Activated CD4-positive, CD25-positive, alpha-beta regulatory T cell treated with anti-CD3 and anti-CD28 coated beads, Interleukin-2, amount 50 U/mL, for 24 hours (primary cell): ENCODE measurements around the gene MORN1.

ENCODE experiments used
- ATAC-seq, 2 donors: fragments of 150-1000 bp; cut with Tn5 transposase; one replicate each; pipeline ENCODE4 v1.10.0; 2021; ENCODE audit warnings: mild to moderate bottlenecking in 1 of 2, moderate library complexity in 1 of 2

Gene MORN1

DNA sequence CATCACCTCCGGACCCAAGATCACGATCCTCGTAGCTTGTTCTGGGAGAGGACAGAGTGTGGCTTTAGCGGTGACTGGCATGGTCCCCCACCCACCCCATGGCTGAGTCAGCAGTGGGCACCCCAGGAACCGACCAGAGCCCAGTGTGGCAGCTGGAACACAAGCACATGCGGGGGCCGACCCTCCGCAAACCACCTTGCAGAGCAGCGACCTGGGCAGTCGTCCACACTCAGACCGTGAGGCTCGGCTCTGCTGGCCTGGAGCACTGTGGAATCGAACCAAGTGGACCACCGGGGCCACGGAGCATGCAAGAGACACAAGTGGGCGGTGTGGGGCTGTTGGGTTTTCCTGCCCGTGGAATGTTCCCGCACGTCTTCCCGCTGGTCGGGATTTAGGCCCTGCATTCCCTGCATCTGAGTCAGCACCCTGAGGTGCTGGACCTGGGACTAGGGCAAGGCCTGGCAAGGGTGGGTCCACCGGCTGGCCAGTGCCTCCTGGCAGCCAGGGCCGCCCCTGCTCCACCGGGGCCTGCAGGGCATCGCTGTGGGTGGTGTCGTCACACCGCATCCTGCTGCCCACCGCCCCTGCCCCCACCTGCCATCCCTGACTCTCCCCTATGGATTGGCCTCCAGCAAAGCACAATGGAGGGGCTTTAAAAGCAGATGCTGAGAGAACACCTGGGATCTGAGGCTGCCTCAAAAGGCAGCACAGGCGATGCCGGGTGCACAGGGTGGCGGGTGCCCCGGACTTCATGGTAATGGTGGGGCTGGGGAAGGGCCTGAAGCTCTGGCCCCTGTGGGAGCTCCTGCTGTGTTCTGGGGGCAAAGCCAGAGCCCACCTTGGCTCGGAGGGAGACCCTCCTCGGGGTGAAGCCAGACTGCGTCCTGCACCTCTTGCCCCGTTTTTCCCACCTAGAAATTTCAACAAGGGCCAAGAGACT is 18.5 kb downstream of the MORN1 start:
- no peak for ATAC-seq

DNA sequence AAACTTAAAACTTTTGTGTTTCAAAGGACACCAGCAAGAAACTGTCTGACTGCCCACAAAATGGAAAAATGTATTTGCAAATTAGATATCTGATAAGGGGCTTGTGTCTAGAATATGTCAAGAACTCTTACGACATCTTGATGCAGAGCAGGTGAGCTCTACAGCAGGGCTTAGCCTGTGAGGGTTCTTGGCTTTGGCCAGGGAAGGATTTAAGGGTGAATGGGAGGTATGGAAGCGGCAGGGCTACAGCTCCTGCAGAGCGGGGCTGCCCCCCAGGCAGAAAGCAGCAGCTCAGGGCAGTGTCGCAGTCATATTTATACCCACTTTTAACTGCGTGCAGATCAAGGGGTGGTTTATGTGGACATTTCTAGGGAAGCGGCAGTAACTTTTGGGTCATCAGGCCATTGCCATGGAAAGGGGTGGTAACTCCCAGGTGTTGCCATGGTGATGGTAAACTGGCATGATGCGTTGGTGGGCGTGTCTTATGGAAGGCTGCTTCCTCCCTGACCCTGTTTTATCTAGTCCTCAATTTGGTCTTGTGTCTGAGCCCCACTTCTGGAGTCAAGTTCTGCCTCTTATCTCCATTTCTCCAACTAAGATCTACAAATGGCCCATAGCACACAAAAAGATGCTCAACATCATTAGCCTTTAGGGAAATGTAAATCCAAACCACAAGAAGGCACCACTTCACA is 23.2 kb downstream of the MORN1 start:
- ATAC-seq: no peak

DNA sequence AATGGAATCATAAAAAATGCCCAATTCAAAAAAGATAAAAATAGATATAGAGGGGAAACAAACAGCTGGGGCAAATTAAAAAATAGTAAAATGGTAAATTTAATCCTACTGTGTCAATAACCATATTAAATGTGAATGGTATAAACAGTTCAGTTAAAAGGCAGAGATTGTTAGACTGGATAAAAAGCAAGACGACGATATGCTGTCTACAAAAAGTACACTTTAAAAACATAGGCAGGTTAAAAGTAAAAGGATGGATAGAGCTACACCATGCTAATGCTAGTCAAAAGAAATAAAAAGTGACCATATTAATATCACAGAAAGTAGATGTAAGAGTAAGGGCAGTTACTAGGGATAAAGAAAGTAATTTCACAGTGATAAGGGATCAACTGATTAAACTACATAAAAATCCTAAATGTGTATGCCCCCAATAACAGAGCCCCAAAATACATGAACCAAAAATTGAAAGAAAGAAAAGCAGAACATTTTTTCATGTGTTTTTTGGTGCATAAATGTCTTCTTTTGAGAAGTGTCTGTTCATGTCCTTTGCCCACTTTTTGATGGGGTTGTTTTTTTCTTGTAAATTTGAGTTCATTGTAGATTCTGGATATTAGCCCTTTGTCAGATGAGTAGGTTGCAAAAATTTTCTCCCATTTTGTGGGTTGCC is 27.4 kb downstream of the MORN1 start:
- no peak for ATAC-seq

DNA sequence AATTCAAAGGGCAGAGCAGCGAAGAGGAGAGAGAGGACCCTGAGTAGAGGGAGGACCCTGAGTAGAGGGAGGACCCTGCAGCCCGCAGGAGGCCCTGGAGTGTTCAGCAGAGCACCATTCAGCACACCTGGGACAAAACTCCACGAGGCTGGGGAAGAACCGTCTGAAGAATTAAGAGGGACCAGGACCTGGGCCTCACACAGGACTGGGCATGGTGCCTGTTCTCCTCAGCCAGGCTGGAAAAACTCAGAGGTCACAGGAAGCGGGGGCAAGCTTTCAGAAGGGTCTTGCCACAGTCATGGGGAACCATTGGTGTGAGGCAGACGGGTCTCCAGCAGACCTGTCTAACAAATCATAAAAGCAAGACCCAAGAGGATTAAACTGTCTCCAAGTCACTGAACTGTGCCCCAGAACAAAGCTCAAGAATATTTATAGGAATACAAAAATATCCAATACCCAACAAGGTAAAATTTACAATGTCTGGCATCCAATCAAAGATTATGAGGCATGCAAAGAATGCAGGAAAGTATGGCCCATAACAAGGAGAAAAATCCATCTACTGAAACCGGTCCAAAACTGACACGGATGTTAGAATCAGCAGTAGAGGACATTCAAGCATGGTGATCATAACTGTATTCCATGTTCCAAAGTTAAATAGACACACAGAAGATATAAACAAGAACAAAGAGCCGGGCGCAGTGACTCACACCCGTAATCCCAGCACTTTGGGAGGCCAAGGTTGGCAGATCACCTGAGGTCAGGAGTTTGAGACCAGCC is 30.6 kb downstream of the MORN1 start:
- ATAC-seq: no peak

DNA sequence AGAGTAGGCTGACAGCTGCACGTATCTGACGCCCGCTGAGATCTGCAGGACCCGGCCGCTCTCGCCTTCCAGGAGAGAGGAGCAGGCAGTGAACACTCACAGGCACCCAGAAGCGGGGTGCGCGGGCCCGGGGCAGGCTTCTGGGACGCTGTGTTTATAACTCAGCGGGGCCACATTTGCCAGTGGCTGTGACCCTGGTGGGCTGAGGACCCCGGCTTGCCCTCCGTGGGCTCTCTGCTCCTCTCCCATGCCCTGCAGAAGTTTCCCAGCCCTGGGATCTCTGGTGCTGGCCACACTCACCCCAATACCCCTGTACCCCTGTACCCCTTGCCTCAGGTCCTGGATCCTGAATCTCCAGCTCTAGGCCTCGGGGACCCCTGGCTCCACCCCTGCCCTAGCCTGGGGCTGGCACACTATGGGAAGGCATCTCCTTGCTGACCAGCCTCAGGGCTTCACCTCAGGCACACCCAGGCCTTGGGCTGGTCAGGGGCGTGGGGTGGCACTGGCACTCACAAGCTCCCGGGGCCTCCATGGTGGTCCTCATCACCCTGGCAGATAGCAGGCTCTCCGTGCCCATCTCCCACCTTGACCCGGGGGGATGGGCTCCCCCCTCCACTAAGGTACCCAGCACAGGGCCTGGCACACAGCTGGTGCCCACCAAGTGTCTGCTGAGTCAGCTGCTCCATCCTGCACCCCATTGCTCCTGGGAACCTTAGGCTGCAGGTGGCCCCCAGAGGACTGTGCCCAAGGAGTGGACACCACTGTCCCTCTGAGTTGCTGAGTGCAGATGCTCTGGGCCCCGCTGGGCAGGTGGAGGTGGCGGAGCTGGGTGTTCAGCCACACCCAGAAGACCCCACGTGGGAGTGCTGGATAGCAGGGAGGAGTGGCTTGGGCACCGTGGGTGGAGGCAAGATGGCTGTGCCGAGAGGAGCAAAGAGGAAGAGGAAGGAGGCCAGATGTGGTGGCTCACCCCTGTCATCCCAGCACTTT is 32.4 kb downstream of the MORN1 start:
- no peak for ATAC-seq

DNA sequence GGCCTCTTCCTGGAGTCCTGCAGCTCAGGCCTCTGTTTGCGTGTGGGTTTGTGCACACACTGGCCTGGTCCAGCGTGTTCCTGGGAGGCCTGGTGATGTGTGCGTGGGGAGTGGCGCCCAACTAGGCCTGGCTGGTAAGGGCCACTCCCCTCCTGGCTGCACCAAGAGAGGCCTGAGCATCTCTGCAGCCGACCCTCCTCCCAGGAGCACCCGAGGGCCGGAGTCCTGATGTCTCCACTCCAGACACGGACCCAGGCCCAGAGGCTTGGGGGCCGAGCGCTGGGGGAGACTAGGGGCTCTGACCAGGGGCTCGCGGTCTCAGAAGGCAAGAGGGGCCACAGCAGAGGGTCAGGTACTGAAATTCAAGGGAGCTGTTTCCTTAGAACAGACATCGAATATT is 33.3 kb downstream of the MORN1 start:
- ATAC-seq: no peak

DNA sequence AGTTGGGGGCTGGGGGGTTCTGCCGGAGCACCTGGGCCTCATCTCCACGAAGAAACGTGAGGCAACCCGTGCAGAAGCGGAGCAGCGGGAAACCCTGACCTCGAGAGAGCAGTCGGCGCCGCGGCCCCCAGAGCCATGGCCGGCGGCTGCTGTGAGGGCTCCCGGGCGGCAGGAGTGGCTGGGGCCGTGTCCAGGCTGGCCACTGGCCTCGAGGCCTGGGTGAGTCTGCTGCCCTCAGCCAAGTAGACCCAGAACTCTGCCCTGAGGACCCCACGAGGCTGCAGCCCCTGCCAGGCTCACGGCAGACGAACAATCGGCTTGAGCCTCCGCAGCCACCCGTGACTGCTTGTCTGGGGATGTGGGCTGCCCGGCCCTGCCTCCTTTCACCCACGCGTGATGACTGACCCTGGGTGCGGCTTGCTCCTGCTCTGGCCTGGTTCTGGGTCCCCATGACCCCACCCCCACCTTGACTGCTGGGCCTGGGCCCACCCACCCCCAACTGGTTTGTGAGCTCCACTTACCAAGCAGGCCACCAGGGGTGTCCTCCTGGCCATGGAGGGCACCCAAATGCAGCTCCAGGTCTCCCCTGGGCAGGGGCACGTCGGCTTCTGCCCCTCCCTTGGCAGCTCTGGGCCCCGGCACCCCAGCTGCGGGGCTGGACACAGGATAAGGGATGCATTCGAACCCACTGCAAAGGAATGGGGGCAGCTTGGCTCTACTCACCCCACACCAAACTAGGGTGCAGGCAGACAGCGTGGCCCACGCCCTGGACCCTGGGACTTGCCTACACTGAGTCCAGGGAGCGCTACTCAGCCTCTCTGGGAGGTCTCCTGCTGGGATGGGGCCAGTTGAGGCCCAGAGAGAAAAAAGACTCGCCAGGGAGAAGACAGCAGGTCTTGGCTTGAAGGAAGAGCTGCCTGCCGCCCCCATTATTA is 34.2 kb downstream of the MORN1 start:
- no peak for ATAC-seq

DNA sequence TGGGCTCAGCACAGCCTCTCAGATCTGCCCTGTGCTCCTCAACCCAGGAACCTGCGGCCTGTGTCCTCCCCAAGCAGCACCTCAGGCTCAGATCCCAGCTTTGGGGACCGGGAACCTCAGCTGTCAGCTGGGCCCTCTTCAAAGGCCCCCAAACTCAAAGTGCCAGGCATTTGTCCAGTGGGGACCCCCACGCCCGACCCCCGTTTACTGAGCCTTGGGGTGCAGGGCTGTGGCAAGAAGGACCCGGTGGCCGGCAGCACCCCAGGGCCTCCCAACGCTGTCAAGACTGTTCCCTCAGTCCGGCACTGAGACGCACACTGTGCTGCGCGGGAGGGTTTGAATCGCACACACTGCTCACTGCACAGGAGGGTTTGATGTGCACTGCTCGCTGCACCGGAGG is 35.0 kb downstream of the MORN1 start:
- no peak for ATAC-seq

DNA sequence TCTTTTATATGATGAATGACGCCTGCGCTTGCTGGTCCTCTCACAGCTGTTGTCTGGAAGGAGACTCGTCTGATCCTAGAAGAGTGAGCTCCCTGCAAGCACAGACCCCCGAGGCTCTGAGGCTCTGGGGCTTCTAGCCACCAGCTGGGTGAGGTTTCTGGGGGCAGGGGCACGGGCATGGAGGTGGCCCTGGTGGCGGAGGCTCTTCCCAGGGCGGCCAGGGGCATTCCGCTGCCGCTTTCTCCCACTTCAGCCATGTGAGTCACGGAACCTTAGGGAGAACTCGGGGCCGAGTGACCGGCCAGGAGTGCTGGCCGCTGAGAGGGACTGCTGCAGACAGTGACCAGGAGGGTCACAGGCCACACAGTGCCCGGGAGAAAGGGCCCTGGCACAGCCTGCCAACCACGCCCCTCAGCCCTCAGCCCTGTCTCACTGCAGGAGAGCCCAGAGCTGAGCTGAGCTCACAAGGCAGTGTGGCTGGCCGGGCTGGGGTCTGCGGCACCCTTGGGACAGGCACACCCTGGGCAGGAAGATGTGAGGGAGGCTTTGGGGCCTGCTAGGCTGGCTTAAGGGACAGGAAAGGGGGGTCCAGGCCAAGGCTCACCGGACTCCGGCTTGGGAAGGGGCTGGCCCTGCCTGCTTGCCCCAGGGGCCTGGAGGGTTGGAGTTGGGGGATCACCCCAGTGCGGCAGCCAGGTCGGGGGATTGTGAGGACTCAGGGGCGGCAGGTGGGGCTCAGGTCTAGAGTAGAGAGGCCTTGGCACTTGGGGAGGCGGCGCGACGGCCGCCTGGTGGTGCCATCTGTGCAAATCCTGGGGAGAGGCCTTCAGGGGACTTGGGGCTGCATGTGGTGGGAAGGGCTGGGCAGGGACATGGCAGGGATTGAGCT is 35.7 kb downstream of the MORN1 start:
- no peak for ATAC-seq

DNA sequence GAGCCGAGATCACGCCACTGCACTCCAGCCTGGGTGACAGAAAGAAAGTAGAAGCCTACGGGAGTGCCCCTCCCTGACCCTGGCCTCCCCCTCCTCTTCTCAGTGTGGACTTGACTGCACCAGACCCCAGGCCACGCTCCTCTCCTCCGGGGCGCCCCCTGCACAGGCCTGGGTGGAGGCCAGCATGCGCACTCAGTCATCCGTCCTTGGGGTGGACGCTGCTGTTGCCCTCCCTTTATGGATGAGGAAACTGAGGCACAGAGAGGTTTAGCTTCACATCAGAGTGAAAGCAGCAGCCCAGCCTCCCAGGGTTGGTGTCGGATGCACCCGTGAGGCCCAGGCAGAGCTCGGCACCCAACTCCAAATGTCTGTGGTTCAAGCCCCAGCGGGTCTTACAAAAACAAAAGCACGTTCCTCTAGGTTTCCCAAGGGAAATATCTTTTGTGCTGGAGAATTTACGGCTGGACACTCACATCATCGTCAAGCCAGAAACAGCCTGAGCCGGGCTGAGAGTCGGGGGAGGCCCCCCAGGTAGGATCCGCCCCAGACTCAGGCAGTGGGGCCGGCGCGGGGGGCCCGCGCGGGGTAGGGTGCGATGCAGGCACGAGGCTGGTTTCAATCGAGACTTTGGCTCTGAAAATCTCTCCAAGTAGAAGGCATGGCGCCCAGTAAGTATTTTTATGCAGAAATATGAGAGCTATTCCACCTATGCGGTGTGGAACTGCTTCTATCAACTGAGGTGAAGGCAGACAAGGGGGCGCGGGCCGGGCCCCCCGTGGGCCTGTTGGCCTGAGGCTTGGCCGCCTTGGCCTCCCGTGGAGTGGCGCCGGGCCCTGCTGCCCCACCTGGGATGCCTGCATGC is 36.6 kb downstream of the MORN1 start:
- ATAC-seq: no peak

DNA sequence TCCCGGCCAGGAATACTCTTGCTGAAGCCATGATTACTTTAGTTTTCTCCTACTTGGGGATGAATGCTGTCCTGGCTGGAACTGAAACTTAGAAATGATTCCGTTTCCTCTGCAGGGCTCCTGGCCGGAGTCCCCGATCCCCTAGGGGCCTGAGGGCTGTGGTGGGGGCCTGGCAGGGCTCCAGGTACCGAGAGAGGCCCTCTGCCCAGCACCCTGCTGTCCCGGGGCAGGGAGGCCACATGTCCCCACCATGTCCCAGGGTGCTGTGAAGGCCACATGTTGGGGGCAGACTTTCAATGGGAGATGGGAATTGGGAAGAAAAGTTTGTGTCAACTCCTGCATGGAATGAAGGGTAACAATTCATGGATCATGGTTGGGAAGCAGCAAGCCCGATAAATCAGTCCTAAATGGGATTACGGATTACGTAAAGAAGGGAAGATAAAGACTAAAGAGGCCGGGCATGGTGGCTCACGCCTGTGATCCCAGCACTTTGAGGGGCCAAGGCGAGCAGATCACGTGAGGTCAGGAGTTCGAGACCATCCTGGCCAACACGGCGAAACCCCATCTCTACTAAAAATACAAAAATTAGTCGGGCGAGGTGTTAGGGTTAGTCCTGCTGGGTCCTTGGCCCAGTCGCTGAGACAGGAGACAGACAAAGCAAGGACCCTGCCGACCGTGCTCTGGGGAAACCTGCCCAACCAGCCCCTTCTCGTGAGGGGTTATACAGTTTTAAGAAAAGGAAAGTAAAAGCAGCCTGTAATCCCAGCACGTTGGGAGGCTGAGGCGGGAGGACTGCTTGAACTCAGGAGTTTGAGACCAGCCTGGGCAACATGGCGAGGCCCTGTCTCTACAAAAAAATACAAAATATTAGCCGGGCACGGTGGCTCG is 37.6 kb downstream of the MORN1 start:
- no peak for ATAC-seq

DNA sequence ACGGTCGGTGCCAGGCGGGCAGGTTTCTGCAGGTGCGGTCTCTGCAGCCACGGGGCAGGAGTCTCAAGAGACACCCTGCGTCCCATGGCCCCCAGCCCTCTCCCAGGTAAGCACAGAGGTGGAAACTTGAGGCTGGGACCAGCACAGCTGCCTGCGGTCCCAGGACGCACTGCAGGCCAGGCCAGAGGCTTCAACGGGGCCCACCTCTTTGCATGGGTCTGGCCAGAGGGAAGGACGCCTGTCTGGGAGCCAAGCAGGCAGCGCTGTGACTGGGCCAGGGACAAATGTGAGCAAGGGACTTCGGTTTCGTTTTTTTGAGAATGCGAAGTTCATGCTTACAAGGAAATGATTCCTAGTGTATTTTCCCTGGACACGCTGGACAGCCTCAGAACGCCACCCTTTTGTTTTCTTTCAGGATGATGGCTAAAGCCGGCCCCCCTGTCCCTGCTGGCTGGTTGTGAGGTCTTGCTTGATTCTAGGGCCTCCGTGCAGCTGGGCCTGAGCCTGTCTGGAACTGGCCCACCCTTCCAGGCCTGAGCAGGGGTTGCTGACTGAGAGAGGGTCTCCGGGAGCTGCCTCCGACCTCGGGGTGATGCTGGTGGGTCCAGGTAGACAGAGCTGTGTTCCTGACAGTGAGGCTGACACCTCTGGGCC is 38.3 kb downstream of the MORN1 start:
- ATAC-seq: no peak

DNA sequence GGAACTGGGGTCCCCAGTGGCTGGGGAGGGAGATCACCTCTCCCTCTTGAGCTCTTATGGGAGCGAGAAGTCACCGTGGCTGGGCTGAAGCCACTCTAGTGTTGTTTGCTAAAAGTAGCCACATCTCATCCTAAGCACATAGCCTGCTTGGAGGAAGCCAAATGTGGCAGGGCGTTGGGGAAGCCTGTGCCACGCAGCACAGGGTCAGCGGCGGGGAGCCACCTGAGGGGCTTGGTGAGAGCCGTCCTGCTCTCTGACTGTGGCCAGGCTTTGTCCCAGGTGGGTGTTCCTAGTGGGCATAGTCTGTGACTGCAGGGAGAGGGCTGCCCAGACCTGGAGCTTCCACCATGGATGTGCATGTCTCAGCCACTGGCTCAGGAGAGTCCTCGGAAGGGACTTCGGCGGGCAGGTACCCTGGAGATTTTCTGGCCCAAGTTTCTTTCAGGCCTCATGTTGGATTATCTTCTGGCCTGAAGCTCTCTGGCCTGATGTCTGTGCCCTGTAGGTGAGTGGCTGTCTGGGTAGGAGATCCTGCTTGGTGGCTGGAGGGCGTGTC is 38.9 kb downstream of the MORN1 start:
- ATAC-seq: no peak

DNA sequence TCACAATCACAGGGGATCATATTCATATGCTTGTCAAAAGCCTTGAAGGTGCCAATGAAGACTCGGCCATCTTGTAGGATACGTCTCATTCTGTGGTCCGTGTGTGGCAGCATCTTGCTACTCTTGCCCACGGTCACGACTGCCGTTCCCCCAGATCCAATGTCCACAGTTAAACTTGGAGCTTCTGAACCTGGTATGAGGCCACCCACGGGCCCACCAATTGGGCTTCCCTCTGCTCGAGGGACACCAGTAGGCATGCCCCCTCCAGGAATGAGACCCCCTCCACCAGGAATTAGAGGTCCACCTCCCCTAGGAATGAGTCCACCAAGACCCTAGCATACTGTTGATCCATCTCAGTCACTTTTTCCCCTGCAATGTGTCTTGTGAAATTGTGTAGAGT is 39.6 kb downstream of the MORN1 start:
- ATAC-seq: no peak

DNA sequence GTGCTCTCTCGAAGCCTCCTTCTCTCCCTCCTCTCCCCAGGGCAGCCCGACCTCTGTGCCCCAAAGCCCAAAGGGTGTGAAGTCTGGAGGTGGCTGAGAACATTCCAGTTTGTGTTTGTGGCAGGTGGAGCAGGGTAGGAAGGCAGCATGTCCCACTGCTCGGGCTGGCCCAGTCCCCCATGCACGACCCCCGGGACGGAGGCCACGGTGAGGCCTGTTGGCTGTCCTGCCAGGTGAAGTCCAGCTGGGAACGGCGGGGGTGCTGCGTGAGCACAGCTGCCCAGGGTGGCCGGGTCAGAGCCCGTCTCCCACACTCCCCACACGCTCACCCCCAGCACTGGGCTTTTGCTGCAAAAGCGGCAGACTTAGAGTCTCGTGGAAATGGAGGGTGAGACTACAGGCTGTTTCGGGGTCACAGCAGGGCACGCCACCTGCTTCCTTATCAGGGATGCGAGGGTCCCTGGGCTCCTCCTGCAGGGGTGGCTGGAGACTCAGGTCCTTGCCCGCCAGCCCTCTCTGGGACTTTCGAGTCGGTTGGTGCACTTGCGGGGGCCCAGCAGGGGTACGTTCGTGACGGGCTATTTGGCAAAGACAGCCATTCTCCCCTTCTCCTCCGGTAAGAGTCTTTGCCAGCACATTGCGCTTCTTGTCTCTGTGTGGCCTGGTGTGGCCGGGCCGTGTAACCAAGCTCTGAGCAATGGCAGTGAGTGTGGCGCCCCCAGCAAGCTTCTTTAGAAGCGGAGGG is 40.3 kb downstream of the MORN1 start:
- no peak for ATAC-seq

DNA sequence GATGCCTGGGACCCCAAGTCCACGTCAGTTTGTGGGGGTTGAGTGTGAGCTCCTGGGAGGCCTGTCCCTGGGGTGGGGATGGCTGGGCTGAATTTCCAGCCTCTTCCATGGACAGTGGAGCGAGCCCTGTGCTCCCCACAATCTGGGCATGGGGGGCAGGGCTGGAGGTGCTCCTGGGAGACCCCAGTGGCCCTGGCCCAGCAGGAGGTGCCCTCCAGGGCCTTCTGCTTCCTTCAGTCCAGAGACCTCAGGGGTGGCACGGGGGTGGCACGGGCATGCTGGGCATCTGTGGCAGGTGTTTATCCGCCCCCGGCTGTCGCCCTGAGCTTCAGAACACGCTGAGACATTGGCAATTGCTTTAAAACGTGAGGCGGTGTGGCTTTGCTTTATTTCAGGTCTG is 40.9 kb downstream of the MORN1 start:
- no peak for ATAC-seq
